GM12878 (cell line): ENCODE measurements around the gene DHCR24.

Experiments
- EZH2 ChIP-seq: IDR thresholded peaks from 2 replicates; pipeline ENCODE4 v1.6.1; 2012; ENCODE audit warnings: low read depth, mild to moderate bottlenecking, control low read depth, inconsistent platforms, low read length, borderline replicate concordance; ENCODE audit not compliant: control insufficient read depth
- MTA3 ChIP-seq: IDR thresholded peaks from 2 replicates; pipeline ENCODE4 v1.6.1; 2012; ENCODE audit warnings: low read length, inconsistent platforms, borderline replicate concordance
- RCOR1 ChIP-seq: conservative IDR thresholded peaks from 2 replicates; pipeline ENCODE4 v1.6.1; 2012; ENCODE audit warnings: low read depth, low read length, improper control_type of control experiment
- SMC3 ChIP-seq: IDR thresholded peaks from 2 replicates; pipeline ENCODE4 v1.6.1; 2011; ENCODE audit warnings: low read length, improper control_type of control experiment, borderline replicate concordance
- TF ChIP-seq, protein P1 (sequence below), 3 experiments: IDR thresholded peaks in 2 of 3; conservative IDR thresholded peaks in 1 of 3; 2 replicates each; pipeline ENCODE4 v1.5.1; 2011; ENCODE audit warnings: low read depth in 3 of 3, low read length in 3 of 3, mild to moderate bottlenecking in 3 of 3, control low read depth in 2 of 3, moderate library complexity in 2 of 3, inconsistent platforms in 1 of 3, mixed read lengths in 1 of 3; ENCODE audit not compliant: control insufficient read depth in 2 of 3, insufficient read depth in 1 of 3; ENCODE audit errors: extremely low read depth in 1 of 3

DNA sequence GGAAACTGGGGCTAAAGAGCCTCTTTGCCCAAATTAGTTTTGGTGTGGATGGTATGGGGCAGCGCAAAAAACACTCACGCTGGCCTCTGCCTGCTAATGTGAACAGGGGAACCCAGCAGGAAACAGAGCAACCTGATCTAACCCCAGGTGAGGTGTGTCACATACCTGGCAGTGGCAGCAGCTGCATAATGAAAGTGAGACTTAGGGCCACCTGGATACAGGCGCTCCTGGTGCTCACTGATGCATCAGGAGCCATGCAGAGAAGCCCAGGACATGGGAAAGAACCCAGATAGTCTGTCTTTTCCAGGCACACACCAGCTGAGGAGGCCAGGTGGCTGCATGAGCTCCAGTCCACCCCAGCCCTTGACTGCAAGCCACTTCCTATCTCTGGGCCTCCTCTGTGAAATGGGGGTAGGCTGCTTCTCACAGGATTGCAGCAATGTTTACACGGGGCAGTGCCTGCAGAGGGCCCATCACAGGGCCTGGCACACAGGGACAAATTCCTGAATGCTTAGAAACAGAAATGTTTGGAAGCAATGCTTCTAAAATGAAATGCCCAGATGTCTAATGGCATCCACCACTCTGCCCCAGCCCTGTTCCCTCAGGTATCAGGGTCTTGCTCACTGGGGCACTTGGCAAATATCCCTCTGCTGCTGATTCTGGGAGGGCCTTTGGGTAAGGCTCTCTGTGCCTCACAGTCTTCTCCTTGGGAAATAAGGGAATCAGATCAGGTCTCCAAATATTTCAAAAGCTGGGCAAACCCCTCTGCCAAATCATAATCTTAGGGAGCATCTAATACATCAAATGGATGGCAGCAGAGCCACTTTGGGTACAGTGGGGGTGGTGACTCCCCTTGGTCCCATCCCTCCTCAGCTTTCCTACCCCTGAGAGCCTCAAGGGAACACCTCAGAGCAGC is 19.9 kb downstream of the DHCR24 start:
- TF ChIP-seq, protein P1, sequence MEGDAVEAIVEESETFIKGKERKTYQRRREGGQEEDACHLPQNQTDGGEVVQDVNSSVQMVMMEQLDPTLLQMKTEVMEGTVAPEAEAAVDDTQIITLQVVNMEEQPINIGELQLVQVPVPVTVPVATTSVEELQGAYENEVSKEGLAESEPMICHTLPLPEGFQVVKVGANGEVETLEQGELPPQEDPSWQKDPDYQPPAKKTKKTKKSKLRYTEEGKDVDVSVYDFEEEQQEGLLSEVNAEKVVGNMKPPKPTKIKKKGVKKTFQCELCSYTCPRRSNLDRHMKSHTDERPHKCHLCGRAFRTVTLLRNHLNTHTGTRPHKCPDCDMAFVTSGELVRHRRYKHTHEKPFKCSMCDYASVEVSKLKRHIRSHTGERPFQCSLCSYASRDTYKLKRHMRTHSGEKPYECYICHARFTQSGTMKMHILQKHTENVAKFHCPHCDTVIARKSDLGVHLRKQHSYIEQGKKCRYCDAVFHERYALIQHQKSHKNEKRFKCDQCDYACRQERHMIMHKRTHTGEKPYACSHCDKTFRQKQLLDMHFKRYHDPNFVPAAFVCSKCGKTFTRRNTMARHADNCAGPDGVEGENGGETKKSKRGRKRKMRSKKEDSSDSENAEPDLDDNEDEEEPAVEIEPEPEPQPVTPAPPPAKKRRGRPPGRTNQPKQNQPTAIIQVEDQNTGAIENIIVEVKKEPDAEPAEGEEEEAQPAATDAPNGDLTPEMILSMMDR (IDR thresholded peaks at IDR 0.05 in 2 of 3, conservative IDR thresholded peaks at IDR 0.05 in 1 of 3; ENCODE audit: control insufficient read depth in 2 of 3, extremely low read depth in 1 of 3, insufficient read depth in 1 of 3, low read depth in 3 of 3, low read length in 3 of 3), result no peak
- TF ChIP-seq SMC3, result no peak
- TF ChIP-seq RCOR1, result no peak
- no peak for TF ChIP-seq MTA3
- no peak for TF ChIP-seq EZH2
